SKM-1 treated with dmso at 0.1 percent for 144 hours (cell line): Measurements from ENCODE around the gene CAPG.
A peak's percentile ranks its signal among the peaks of the same experiment; 100 is the strongest.
"Not testable (repeated sequence)": the region's sequence is repeated elsewhere in the genome, so short reads cannot be mapped to it uniquely, and the experiment has no call there.

Experiments
- DNase-seq: peaks from one replicate; lab custom pipeline; 2025; ENCODE audit not compliant: unreplicated experiment; lab: John Stamatoyannopoulos, UW

Gene CAPG

GRCh38 chr2:85421260-85422071 lies 11.3 kb upstream of the CAPG start:
- peak; percentile 55 for DNase-seq

GRCh38 chr2:85420536-85421259 lies 10.5 kb upstream of the CAPG start:
- DNase-seq: peak; percentile 89

GRCh38 chr2:85419009-85419675 lies 9.0 kb upstream of the CAPG start:
- no peak for DNase-seq

GRCh38 chr2:85418132-85419008 lies 8.2 kb upstream of the CAPG start, which contains the start of gene SH2D6:
Gene SH2D6, plus strand, starts transcription at chr2:85418714. Its CDS starts 10,752 bp downstream, at chr2:85429466.
- DNase-seq: peak; percentile 92

- DNase-seq: no peak
Measured at GRCh38 chr2:85415980-85416650, 5.9 kb upstream of the CAPG start.

- no peak for DNase-seq
Measured at GRCh38 chr2:85414761-85415553, 4.8 kb upstream of the CAPG start.

- DNase-seq: not testable (repeated sequence)
Measured at GRCh38 chr2:85414421-85414759, 4.2 kb upstream of the CAPG start.

- no peak for DNase-seq
Measured at GRCh38 chr2:85413592-85414420, 3.6 kb upstream of the CAPG start.

GRCh38 chr2:85411405-85411748 lies 1.2 kb upstream of the CAPG start:
- DNase-seq: no peak

GRCh38 chr2:85410584-85411404 lies 628 bp upstream of the CAPG start:
- no peak for DNase-seq

GRCh38 chr2:85405201-85406059 lies 4.7 kb downstream of the CAPG start:
- peak; percentile 95 for DNase-seq

- peak; percentile 95 for DNase-seq
Measured at GRCh38 chr2:85401844-85402243, 8.3 kb downstream of the CAPG start.

GRCh38 chr2:85401464-85401805 lies 8.7 kb downstream of the CAPG start:
- no peak for DNase-seq

GRCh38 chr2:85400541-85401463 lies 9.4 kb downstream of the CAPG start:
- no peak for DNase-seq

GRCh38 chr2:85400023-85400422 lies 10.1 kb downstream of the CAPG start:
- no peak for DNase-seq

GRCh38 chr2:85399183-85399455 lies 11.0 kb downstream of the CAPG start:
- DNase-seq: no peak
